ENCODE measurements around the gene ATP6V0D1. TPM values are rescaled to one million over a fixed set of nuclear protein-coding genes. Genes with fewer than 3 reads are reported as not detected.
"Not testable (repeated sequence)": the region's sequence is repeated elsewhere in the genome, so short reads cannot be mapped to it uniquely, and the experiment has no call there.

Gene ATP6V0D1
- total and polyA plus RNA-seq, 2 experiments from 2014 or later, result 20.6 to 68.7 TPM

- TF ChIP-seq ZNF462 (CRISPR knock-in tag; IDR thresholded peaks at IDR 0.05) (no peak), EZH2 (IDR thresholded peaks at IDR 0.05; ENCODE audit: low read depth, unreplicated experiment) (no peak), EZH2phosphoT487 (IDR thresholded peaks at IDR 0.05; ENCODE audit: unreplicated experiment) (no peak), STAT1 (IDR thresholded peaks at IDR 0.05; ENCODE audit: unreplicated experiment) (no peak)
These were observed 64.8 kb downstream of the ATP6V0D1 start, which contains the start of gene ZDHHC1 (continued) for GRCh38 chr16:67415872-67416793.

DNA sequence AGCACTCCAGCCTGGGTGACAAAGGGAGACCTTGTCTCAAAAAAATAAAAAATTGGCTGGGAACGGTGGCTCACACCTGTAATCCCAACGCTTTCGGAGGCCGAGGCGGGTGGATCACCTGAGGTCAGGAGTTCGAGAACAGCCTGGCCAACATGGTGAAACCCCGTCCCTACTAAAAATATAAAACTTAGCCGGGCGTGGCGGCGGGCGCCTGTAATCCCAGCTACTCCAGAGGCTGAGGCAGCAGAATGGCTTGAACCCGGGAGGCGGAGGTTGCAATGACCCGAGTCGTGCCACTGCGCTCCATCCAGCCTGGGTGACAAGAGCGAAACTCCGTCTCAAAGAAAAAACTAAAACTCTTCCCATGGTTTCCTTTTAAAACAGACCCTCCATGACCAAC, 65.5 kb downstream of the ATP6V0D1 start:
- H3K9me3 Mint-ChIP-seq; H3K27ac ChIP-seq (ENCODE audit: low read depth); H4K20me1 ChIP-seq (replicated peaks; ENCODE audit: insufficient read depth); H3K36me3 ChIP-seq (ENCODE audit: insufficient read depth); H3K27me3 ChIP-seq (ENCODE audit: insufficient read depth); H3K36me3 Mint-ChIP-seq (ENCODE audit: low read depth); H3F3A ChIP-seq (replicated peaks; ENCODE audit: low read depth); H3K27ac Mint-ChIP-seq; H3K79me2 ChIP-seq (replicated peaks; ENCODE audit: insufficient read depth); DNase-seq (ENCODE audit: low spot score); ATAC-seq; H3K9me2 ChIP-seq (ENCODE audit: insufficient read depth): not testable (repeated sequence)
- Mint-ChIP-seq H3K4me1 (peaks cover 20% of the 10 kb centered on the region), H3K27me3 (ENCODE audit: insufficient read depth, low read depth, poor library complexity) (peaks cover 17% of the 10 kb centered on the region), H3K4me3 (peak overlapping the region; percentile 64)
- Histone ChIP-seq H3K4me2 (peak overlapping the region; percentile 96), H2AFZ (peak overlapping the region; percentile 97), H3K4me3 (peak overlapping the region; percentile 77), H3K4me1 (ENCODE audit: insufficient read depth) (peaks cover 22% of the 10 kb centered on the region)
